H1 (cell line): ENCODE measurements around the gene NTRK1.

ENCODE experiments used
- BCL11A ChIP-seq, 2 experiments: IDR thresholded peaks; one replicate each; pipeline ENCODE4 v1.6.1; 2011; ENCODE audit warnings: low read depth in 2 of 2, low read length in 2 of 2, mild to moderate bottlenecking in 2 of 2
- CBX8 ChIP-seq: fragments of 300-800, 300-1000 bp; sonication (generic); IDR thresholded peaks from 2 replicates; pipeline ENCODE4 v1.7.1; 2016; ENCODE audit warnings: low read depth, low read length, borderline replicate concordance
- CREB1 ChIP-seq: IDR thresholded peaks from 2 replicates; pipeline ENCODE4 v1.6.1; 2012; ENCODE audit warnings: inconsistent platforms
- CTCF ChIP-seq, 3 experiments: IDR thresholded peaks; 1 replicate in 2 of 3; 2 replicates in 1 of 3; pipeline versions ENCODE4 v1.5.1 to v1.6.1; 2011; ENCODE audit warnings: low read length in 3 of 3, mild to moderate bottlenecking in 3 of 3, inconsistent platforms in 2 of 3, low read depth in 1 of 3, moderate library complexity in 1 of 3; ENCODE audit not compliant: insufficient read depth in 1 of 3; ENCODE audit errors: control extremely low read depth in 1 of 3
- EZH2 ChIP-seq: fragments of 200-600 bp; sonication (generic); IDR thresholded peaks from 2 replicates; pipeline ENCODE4 v1.7.1; 2012; ENCODE audit warnings: low read depth, mild to moderate bottlenecking, moderate library complexity, low read length, inconsistent platforms; ENCODE audit not compliant: severe bottlenecking
- MAX ChIP-seq: IDR thresholded peaks from 2 replicates; pipeline ENCODE4 v1.6.1; 2012; ENCODE audit warnings: inconsistent platforms
- PHF8 ChIP-seq: fragments of 200-600 bp; sonication (generic); conservative IDR thresholded peaks from 2 replicates; pipeline ENCODE4 v1.7.1; 2012; ENCODE audit warnings: low read depth, mild to moderate bottlenecking, inconsistent platforms, low read length, moderate library complexity
- POLR2AphosphoS5 ChIP-seq: IDR thresholded peaks from 2 replicates; pipeline ENCODE4 v1.6.1; 2011; ENCODE audit warnings: low read depth, low read length
- RAD21 ChIP-seq, 2 experiments: IDR thresholded peaks in 1 of 2; conservative IDR thresholded peaks in 1 of 2; 2 replicates each; pipeline ENCODE4 v1.6.1; 2011; ENCODE audit warnings: low read depth in 2 of 2, low read length in 2 of 2, improper control_type of control experiment in 1 of 2, inconsistent platforms in 1 of 2, mild to moderate bottlenecking in 1 of 2, moderate library complexity in 1 of 2
- TAF1 ChIP-seq: IDR thresholded peaks from 2 replicates; pipeline ENCODE4 v1.6.1; 2011; ENCODE audit warnings: mild to moderate bottlenecking, low read depth, low read length
- TBP ChIP-seq: IDR thresholded peaks from 2 replicates; pipeline ENCODE4 v1.6.1; 2011; ENCODE audit warnings: low read depth, low read length, improper control_type of control experiment
- USF2 ChIP-seq: IDR thresholded peaks from 2 replicates; pipeline ENCODE4 v1.6.1; 2011; ENCODE audit warnings: low read length, improper control_type of control experiment

- TF ChIP-seq TAF1 (no peak), CTCF (IDR thresholded peaks at IDR 0.05; ENCODE audit: control extremely low read depth in 1 of 3, insufficient read depth in 1 of 3, low read depth in 1 of 3, low read length in 3 of 3) (no peak), CBX8 (no peak), RAD21 (IDR thresholded peaks at IDR 0.05 in 1 of 2, conservative IDR thresholded peaks at IDR 0.05 in 1 of 2; ENCODE audit: low read depth in 2 of 2, low read length in 2 of 2) (no peak), MAX (no peak), EZH2 (no peak), BCL11A (IDR thresholded peaks at IDR 0.05; ENCODE audit: low read depth in 2 of 2, low read length in 2 of 2) (no peak), TBP (no peak), CREB1 (no peak), PHF8 (no peak), POLR2AphosphoS5 (no peak), USF2 (no peak)
Observed at GRCh38 chr1:156858555-156858956, 2.1 kb upstream of the NTRK1 start.
